Measurements from ENCODE around the gene AP4B1. TPM values are rescaled to one million over a fixed set of nuclear protein-coding genes. Genes with fewer than 3 reads are reported as not detected.

The AP4B1 gene
- total RNA-seq, 4 donors from 2014 or later = 2.8 to 47.8 (median 18.5) TPM

GRCh38 chr1:113875714-113876113, 28.9 kb downstream of the AP4B1 start:
- no peaks in the 10 kb centered on the region for H3K27me3 ChIP-seq
- intact Hi-C loops (cut with DNase I; ENCODE audit: low total_unique reads) = no loop called here
- H3K4me1 ChIP-seq = no peaks in the 10 kb centered on the region
- H3K27ac ChIP-seq = no peak overlapping the region
- TF ChIP-seq CTCF (IDR thresholded peaks at IDR 0.05) = no peak
- no peak for TF ChIP-seq POLR2A (IDR thresholded peaks at IDR 0.05)
- H3K36me3 ChIP-seq = no peaks in the 10 kb centered on the region
- no peak overlapping the region for H3K4me3 ChIP-seq
- H3K9me3 ChIP-seq = no peaks in the 10 kb centered on the region
- no peak for DNase-seq

GRCh38 chr1:113874012-113874879, 30.4 kb downstream of the AP4B1 start:
- DNase-seq = no peak
- TF ChIP-seq CTCF (IDR thresholded peaks at IDR 0.05) (no peak), POLR2A (IDR thresholded peaks at IDR 0.05) (no peak)
- Histone ChIP-seq H3K36me3 (no peaks in the 10 kb centered on the region), H3K4me3 (no peak overlapping the region), H3K27ac (no peak overlapping the region), H3K4me1 (no peaks in the 10 kb centered on the region), H3K27me3 (no peaks in the 10 kb centered on the region), H3K9me3 (no peaks in the 10 kb centered on the region)
- intact Hi-C loops (cut with DNase I; ENCODE audit: low total_unique reads) = no loop called here

GRCh38 chr1:113872219-113872935, 32.2 kb downstream of the AP4B1 start:
- DNase-seq = no peak
- intact Hi-C loops (cut with DNase I; ENCODE audit: low total_unique reads) = no loop called here
- Histone ChIP-seq H3K9me3 (no peaks in the 10 kb centered on the region), H3K4me3 (no peak overlapping the region), H3K27ac (no peak overlapping the region), H3K4me1 (no peaks in the 10 kb centered on the region), H3K36me3 (no peaks in the 10 kb centered on the region), H3K27me3 (no peaks in the 10 kb centered on the region)
- TF ChIP-seq CTCF (IDR thresholded peaks at IDR 0.05) (no peak), POLR2A (IDR thresholded peaks at IDR 0.05) (no peak)

GRCh38 chr1:113871597-113872113, 32.9 kb downstream of the AP4B1 start, which contains the start of gene PTPN22:
Gene PTPN22 (minus strand): TSS chr1:113871712.
- TF ChIP-seq POLR2A (IDR thresholded peaks at IDR 0.05) (no peak), CTCF (IDR thresholded peaks at IDR 0.05) (no peak)
- H3K9me3 ChIP-seq = no peaks in the 10 kb centered on the region
- no peaks in the 10 kb centered on the region for H3K4me1 ChIP-seq
- intact Hi-C loops (cut with DNase I; ENCODE audit: low total_unique reads) = no loop called here
- H3K36me3 ChIP-seq = no peaks in the 10 kb centered on the region
- no peaks in the 10 kb centered on the region for H3K27me3 ChIP-seq
- H3K27ac ChIP-seq = no peak within 1 kb of the TSS
- DNase-seq = no peak
- H3K4me3 ChIP-seq = no peak within 1 kb of the TSS

- H3K4me1 ChIP-seq = no peaks in the 10 kb centered on the region
- DNase-seq = no peak
- no peak overlapping the region for H3K4me3 ChIP-seq
- no peaks in the 10 kb centered on the region for H3K27me3 ChIP-seq
- no peak overlapping the region for H3K27ac ChIP-seq
- TF ChIP-seq CTCF (IDR thresholded peaks at IDR 0.05) = no peak
- no peaks in the 10 kb centered on the region for H3K9me3 ChIP-seq
- intact Hi-C loops (cut with DNase I; ENCODE audit: low total_unique reads) = no loop called here
- H3K36me3 ChIP-seq = no peaks in the 10 kb centered on the region
Observed at GRCh38 chr1:113870778-113871177, 33.8 kb downstream of the AP4B1 start.
